Transverse colon (tissue), 4 donors: ENCODE results near the gene MYL4. TPM values are rescaled to one million over a fixed set of nuclear protein-coding genes. Genes with fewer than 3 reads are reported as not detected.

Source experiments
- DNase-seq: peaks from one replicate; pipeline ENCODE4 v3.0.0-alpha.2; 2019
- H3K27ac ChIP-seq, 4 donors: fragments of 200-600 bp; sonication (generic); 2 replicates each; pipeline ENCODE4 v1.5.1; 2016 to 2018; ENCODE audit warnings: inconsistent platforms in 4 of 4
- H3K27me3 ChIP-seq: fragments of 200-600 bp; sonication (generic); 2 replicates; pipeline ENCODE4 v1.5.1; 2017; ENCODE audit warnings: inconsistent platforms
- H3K36me3 ChIP-seq, 4 donors: fragments of 200-600 bp; sonication (generic); 2 replicates each; pipeline ENCODE4 v1.5.1; 2017 to 2019; ENCODE audit warnings: inconsistent platforms in 4 of 4
- H3K4me1 ChIP-seq, 4 donors: fragments of 200-600 bp; sonication (generic); 2 replicates each; pipeline ENCODE4 v1.5.1; 2017 to 2020; ENCODE audit warnings: inconsistent platforms in 4 of 4
- H3K4me3 ChIP-seq, 4 donors: fragments of 200-600 bp; sonication (generic); 1 replicate in 1 of 4; 2 replicates in 3 of 4; pipeline versions ENCODE4 v1.5.1 to v1.6.1; 2017 to 2019; ENCODE audit warnings: inconsistent platforms in 4 of 4
- H3K9me3 ChIP-seq, 2 donors: fragments of 200-600 bp; sonication (generic); 2 replicates each; pipeline ENCODE4 v1.5.1; 2017 to 2019; ENCODE audit warnings: inconsistent platforms in 2 of 2
- CTCF ChIP-seq, 5 experiments: fragments of 200-600 bp in 3 of 5; fragments of 450-650 bp in 2 of 5; sonication (generic) in 3 of 5; IDR thresholded peaks; 1 replicate in 2 of 5; 2 replicates in 3 of 5; pipeline ENCODE4 v1.5.1; 2016 to 2017; ENCODE audit warnings: antibody characterized with exemption in 5 of 5, inconsistent platforms in 3 of 5, mild to moderate bottlenecking in 2 of 5, moderate library complexity in 1 of 5
- EP300 ChIP-seq: sonication (generic); formaldehyde crosslinking; IDR thresholded peaks from one replicate; pipeline ENCODE4 v1.6.1; 2017; ENCODE audit warnings: antibody characterized with exemption, low read depth
- POLR2A ChIP-seq: fragments of 450-650 bp; IDR thresholded peaks from one replicate; pipeline ENCODE4 v1.6.1; 2016; ENCODE audit warnings: antibody characterized with exemption, mild to moderate bottlenecking, moderate library complexity
- POLR2AphosphoS5 ChIP-seq, 3 donors: sonication (generic); formaldehyde crosslinking; IDR thresholded peaks; one replicate each; pipeline ENCODE4 v1.6.1; 2016; ENCODE audit warnings: antibody characterized with exemption in 3 of 3
- WGBS, 2 donors: methylation state at CpG; one replicate each; pipeline ENCODE4 v1.1.5; 2018; ENCODE audit warnings: low coverage in 1 of 2; 5-methylcytosine and 5-hydroxymethylcytosine counted together
- in situ Hi-C, 4 donors: fragments of 200-750 bp; cut with MboI; loops; one replicate each; pipeline versions ENCODE4 v1.15.0 to v1.15.1; 2017; ENCODE audit warnings: low sequenced_read_pairs in 3 of 4, low pct_ligation_motif_present in 1 of 4, low pct_unique_long_range_greater_than_20kb in 1 of 4
- intact Hi-C: fragments of 100-400 bp; cut with DNase I; formaldehyde crosslinking; loops from one replicate; pipeline ENCODE4 v1.15.1; 2023; ENCODE audit warnings: low total_unique reads
- small RNA-seq, 4 donors: library from RNA; depleted of rRNA; stranded (forward); fragments of <200 nt; gene quantifications; one replicate each; pipeline ENCODE3, GENCODE V24; 2016
- total RNA-seq, 4 donors: library from RNA; depleted of rRNA; stranded (reverse); fragments of >200 nt; gene quantifications; one replicate each; pipeline ENCODE4 v1.1.0, GENCODE V29; 2016

The MYL4 gene
- total RNA-seq, 4 donors from 2014 or later, result not detected

DNA sequence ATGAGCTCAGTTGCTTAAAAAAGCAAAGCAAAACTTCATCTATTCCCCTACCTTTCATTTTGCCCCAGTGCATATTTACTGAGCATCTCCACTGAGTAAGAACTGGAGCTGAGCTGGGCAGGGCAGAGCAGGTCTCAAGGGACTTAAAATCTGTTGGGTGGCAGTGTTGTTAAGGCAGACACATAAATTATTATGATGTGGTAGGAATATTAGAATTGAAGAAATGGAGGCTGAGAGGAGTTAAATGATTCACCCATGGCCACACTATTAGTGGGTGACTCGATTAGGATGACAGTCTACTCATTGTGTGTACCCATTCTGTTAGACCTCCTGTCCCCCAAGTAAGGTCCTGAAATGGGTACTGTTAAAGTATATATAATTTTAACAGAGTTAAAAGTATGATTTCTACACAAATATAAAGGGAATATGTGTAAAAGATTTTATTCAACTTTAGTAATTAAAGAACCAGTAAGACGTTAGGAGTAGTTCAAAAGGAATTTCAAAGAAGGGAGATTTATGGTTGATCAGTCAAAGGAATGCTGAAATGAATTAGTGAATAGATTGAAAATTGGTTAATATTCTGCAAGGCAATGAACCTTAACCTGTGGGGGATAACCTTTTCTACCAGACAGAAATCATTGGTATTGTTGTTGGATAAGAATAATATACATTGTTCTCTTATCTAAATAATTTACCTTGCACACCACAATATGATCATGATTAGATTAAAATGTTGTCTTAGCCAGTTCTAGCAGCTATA is 62.0 kb downstream of the MYL4 start:
- peak overlapping the region in 1 of 4 donors; percentile 13 for H3K27ac ChIP-seq
- no peaks in the 10 kb centered on the region for H3K27me3 ChIP-seq
- in situ Hi-C loops, result no loop called here
- H3K36me3 ChIP-seq, result no peaks in the 10 kb centered on the region
- no peak overlapping the region for H3K4me3 ChIP-seq
- DNase-seq, result no peak
- peaks cover 23 to 53% (median 32%) of the 10 kb centered on the region in 4 donors for H3K4me1 ChIP-seq
- TF ChIP-seq EP300 (no peak), POLR2AphosphoS5 (IDR thresholded peaks at IDR 0.05) (no peak), POLR2A (no peak), CTCF (IDR thresholded peaks at IDR 0.05) (no peak)
- WGBS, 2 donors, result 78 to 87% methylated on average over 2 of the region's 2 CpGs
- no peaks in the 10 kb centered on the region for H3K9me3 ChIP-seq
- intact Hi-C loops, result no loop called here

DNA sequence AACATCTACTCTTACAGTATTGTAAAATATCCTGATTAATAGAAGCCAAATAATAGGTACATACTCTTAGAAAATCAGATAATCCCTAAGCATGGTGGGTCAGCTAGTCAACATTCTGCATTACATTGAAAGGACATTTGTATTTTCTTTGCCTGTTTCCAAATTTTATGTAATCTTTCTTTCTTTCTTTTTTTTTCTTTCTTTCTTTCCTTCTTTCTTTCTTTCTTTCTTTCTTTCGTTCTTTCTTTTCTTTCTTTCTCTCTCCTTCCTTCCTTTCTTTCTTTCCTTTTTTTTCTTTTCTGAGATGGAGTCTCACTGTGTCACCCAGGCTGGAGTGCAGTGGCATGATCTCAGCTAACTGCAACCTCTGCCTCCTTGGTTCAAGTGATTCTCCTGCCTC is 63.3 kb downstream of the MYL4 start:
- no peak for TF ChIP-seq CTCF (IDR thresholded peaks at IDR 0.05)
- TF ChIP-seq EP300, result no peak
- TF ChIP-seq POLR2AphosphoS5 (IDR thresholded peaks at IDR 0.05), result no peak
- no peak for TF ChIP-seq POLR2A
- peak overlapping the region in 2 of 4 donors; percentile 87 to 91 for H3K27ac ChIP-seq
- 100% methylated on average over 1 of the region's 1 CpG for WGBS, 2 donors
- no peaks in the 10 kb centered on the region for H3K36me3 ChIP-seq
- no peak for DNase-seq
- H3K9me3 ChIP-seq, result no peaks in the 10 kb centered on the region
- in situ Hi-C loops (no loop called here), intact Hi-C loops (no loop called here)
- H3K4me1 ChIP-seq, result peaks cover 19 to 54% (median 33%) of the 10 kb centered on the region in 4 donors
- no peak overlapping the region for H3K4me3 ChIP-seq
- H3K27me3 ChIP-seq, result no peaks in the 10 kb centered on the region

- TF ChIP-seq CTCF (IDR thresholded peaks at IDR 0.05), result no peak
- TF ChIP-seq EP300, result no peak
- TF ChIP-seq POLR2A, result no peak
- TF ChIP-seq POLR2AphosphoS5 (IDR thresholded peaks at IDR 0.05), result no peak
- no peaks in the 10 kb centered on the region for H3K27me3 ChIP-seq
- H3K9me3 ChIP-seq, result no peaks in the 10 kb centered on the region
- H3K36me3 ChIP-seq, result no peaks in the 10 kb centered on the region
- intact Hi-C loops (no loop called here), in situ Hi-C loops (no loop called here)
- WGBS, 2 donors, result 80 to 90% methylated on average over 1 to 2 of the region's 2 CpGs
- peak overlapping the region in 3 of 4 donors; percentile 86 to 91 (median 87) for H3K27ac ChIP-seq
- no peak overlapping the region for H3K4me3 ChIP-seq
- no peak for DNase-seq
- H3K4me1 ChIP-seq, result peaks cover 22 to 53% (median 30%) of the 10 kb centered on the region in 4 donors
These were observed 64.1 kb downstream of the MYL4 start for GRCh38 chr17:47273245-47273644.

Small RNA genes within 50 kb of the gene (small RNA-seq; reads per million reads assigned to genes)
- 0 reads per million in 4 donors for gene RNU7-186P

Other genes starting within 250 kb of the MYL4 start
- gene RPRML, start 230.1 kb upstream of the MYL4 start, total RNA-seq, result under 1 TPM in 1 of 4 donors, not detected in 3; 0.48 TPM
- 10 to 100 TPM; 37.5 to 63.9 (median 40.6) TPM for gene CDC27, start 20.1 kb upstream of the MYL4 start, total RNA-seq
- gene ITGB3, start 44.5 kb downstream of the MYL4 start, total RNA-seq, result 10 to 100 TPM in 1 of 4 donors, 1 to 10 TPM in 3; 7.9 to 26.3 (median 8.6) TPM
- 10 to 100 TPM in 1 of 4 donors, 1 to 10 TPM in 3; 6.0 to 12.7 (median 8.1) TPM for gene EFCAB13, start 114.6 kb downstream of the MYL4 start, total RNA-seq